Ovary (tissue), 9 donors: ENCODE measurements around the gene AMER2. TPM values are rescaled to one million over a fixed set of nuclear protein-coding genes. Genes with fewer than 3 reads are reported as not detected.

Source experiments
- DNase-seq, 5 donors: peaks; one replicate each; pipeline ENCODE4 v3.0.0-alpha.2; 2019 to 2020
- H3K27ac ChIP-seq, 2 donors: fragments of 200-600 bp; one replicate each; pipeline versions ENCODE4 v1.5.1 to v1.8.0; 2019 to 2022
- H3K27me3 ChIP-seq: fragments of 200-600 bp; one replicate; pipeline ENCODE4 v1.8.0; 2022
- H3K36me3 ChIP-seq: fragments of 200-600 bp; sonication (generic); one replicate; pipeline ENCODE4 v1.5.1; 2019
- H3K4me1 ChIP-seq: one replicate; pipeline ENCODE4 v1.8.1; 2013; ENCODE audit warnings: mild to moderate bottlenecking, moderate library complexity; ENCODE audit not compliant: insufficient read depth
- H3K4me3 ChIP-seq: fragments of 200-600 bp; sonication (generic); one replicate; pipeline ENCODE4 v1.5.1; 2017
- H3K9me3 ChIP-seq, 2 donors: fragments of 200-600 bp in 1 of 2; sonication (generic) in 1 of 2; one replicate each; pipeline versions ENCODE4 v1.5.1 to v1.8.1; 2013 to 2019; ENCODE audit warnings: mild to moderate bottlenecking in 1 of 2, moderate library complexity in 1 of 2
- CTCF ChIP-seq, 3 donors: fragments of 450-650 bp in 2 of 3; fragments of 200-600 bp in 1 of 3; IDR thresholded peaks; one replicate each; pipeline versions ENCODE4 v1.5.1 to v1.8.0; 2016 to 2022; ENCODE audit warnings: antibody characterized with exemption in 3 of 3, mild to moderate bottlenecking in 1 of 3
- EP300 ChIP-seq: sonication (generic); formaldehyde crosslinking; IDR thresholded peaks from one replicate; pipeline ENCODE4 v1.6.1; 2017; ENCODE audit warnings: antibody characterized with exemption
- POLR2A ChIP-seq: fragments of 450-650 bp; IDR thresholded peaks from one replicate; pipeline ENCODE4 v1.6.1; 2017; ENCODE audit warnings: antibody characterized with exemption, mild to moderate bottlenecking, moderate library complexity
- WGBS, 3 donors: extraction: QIAGEN DNeasy Blood & Tissue Kit in 1 of 3; methylation state at CpG; one replicate each; pipeline versions ENCODE4 v1.1.5 to v1.1.7; 2013 to 2017; 5-methylcytosine and 5-hydroxymethylcytosine counted together
- intact Hi-C, 4 donors: fragments of 100-400 bp; cut with DNase I; formaldehyde crosslinking; loops; one replicate each; pipeline versions ENCODE4 v1.11.0 to v1.15.1; 2022 to 2023
- polyA plus RNA-seq, 2 donors: library from polyadenylated mRNA; stranded (reverse); fragments of 200-250 nt in 1 of 2; fragments of 350-450 nt in 1 of 2; fragmentation: Illumina TruSeq in 1 of 2; extraction: RNeasy Lipid Tissue Mini Kit (QIAGEN cat#74804) in 1 of 2; gene quantifications; one replicate each; pipeline ENCODE4 v1.2.3, GENCODE V29; 2013 to 2014
- total RNA-seq, 7 donors: library from RNA; depleted of rRNA in 2 of 7; stranded (reverse); fragments of >200 nt in 2 of 7; fragmentation: NEBNext Ultra II Directional in 3 of 7; extraction: Animal tissue kit (Norgen Biotek cat#: 25700) in 3 of 7; gene quantifications; one replicate each; pipeline versions ENCODE4 v1.1.0 to v1.2.4, GENCODE V29; 2016 to 2023
- donor health status: DM: no; HTN: no; CAD: no; lungs with moderate emphysema.
- donor health status: DM: no; HTN: no; CAD: no.
- donor health status: Bipolar disorder and iron deficiency.
- donor health status: DM: yes; HTN: yes; CAD: no.
- donor health status: DM: no; HTN: no; CAD: no.
- donor health status: DM: yes; HTN: yes; CAD: no.

The AMER2 gene
- total and polyA plus RNA-seq, 9 donors, result under 0.01 to 0.05 (median 0.04) TPM; not detected in 5

DNA sequence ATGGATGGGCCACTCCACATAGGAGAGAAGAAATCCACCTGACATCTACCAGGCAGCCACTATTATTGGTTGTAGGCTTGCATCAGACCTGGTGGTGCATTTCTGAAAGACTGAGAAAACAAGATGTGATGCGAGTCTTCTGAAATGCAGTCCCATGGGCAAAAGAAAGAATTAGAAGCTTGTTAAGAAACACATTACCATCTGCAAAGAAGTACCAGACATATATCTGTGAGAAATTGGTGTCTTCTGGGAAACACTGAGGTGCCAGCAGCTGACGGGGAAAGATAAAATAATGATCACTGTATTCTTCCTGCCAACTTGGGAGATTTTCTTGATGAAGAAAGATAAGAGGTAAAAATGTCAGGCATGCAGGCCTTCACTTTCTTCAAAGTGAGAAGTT, 14.4 kb downstream of the AMER2 start:
- Histone ChIP-seq H3K36me3 (no peaks in the 10 kb centered on the region), H3K27ac (no peak overlapping the region), H3K4me1 (no peaks in the 10 kb centered on the region), H3K27me3 (no peaks in the 10 kb centered on the region), H3K4me3 (no peak overlapping the region), H3K9me3 (no peaks in the 10 kb centered on the region)
- WGBS, 3 donors, result 65 to 74% (median 69%) methylated on average over 2 of the region's 2 CpGs
- intact Hi-C loops, result no loop called here
- TF ChIP-seq POLR2A (no peak), EP300 (no peak), CTCF (IDR thresholded peaks at IDR 0.05) (no peak)
- DNase-seq, result no peak

DNA sequence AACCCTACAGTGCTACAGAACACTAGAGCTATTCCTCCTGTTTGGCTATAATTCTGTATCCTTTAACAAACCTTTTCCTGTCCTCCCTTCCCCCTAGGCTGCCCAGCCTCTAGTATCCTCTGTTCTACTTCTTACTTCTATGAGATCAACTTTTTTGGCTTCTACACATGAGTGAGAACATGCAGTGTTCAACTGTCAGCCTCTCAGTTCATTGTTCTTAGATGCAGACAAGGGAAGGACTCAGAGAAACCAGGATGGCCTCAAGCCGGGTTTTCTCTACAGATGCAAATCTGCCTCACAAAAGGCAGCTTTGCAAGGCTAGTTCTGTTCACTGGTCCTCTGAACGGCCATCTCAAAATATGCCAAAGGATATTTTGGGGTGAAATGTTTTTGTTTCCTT, 18.4 kb downstream of the AMER2 start:
- no peak overlapping the region for H3K27ac ChIP-seq
- H3K4me3 ChIP-seq, result no peak overlapping the region
- no peaks in the 10 kb centered on the region for H3K4me1 ChIP-seq
- no peaks in the 10 kb centered on the region for H3K9me3 ChIP-seq
- DNase-seq, result no peak
- TF ChIP-seq CTCF (IDR thresholded peaks at IDR 0.05), result no peak
- TF ChIP-seq EP300, result no peak
- WGBS, 3 donors, result 28 to 35% (median 32%) methylated on average over 2 of the region's 2 CpGs
- H3K36me3 ChIP-seq, result no peaks in the 10 kb centered on the region
- H3K27me3 ChIP-seq, result no peaks in the 10 kb centered on the region
- intact Hi-C loops, result no loop called here

DNA sequence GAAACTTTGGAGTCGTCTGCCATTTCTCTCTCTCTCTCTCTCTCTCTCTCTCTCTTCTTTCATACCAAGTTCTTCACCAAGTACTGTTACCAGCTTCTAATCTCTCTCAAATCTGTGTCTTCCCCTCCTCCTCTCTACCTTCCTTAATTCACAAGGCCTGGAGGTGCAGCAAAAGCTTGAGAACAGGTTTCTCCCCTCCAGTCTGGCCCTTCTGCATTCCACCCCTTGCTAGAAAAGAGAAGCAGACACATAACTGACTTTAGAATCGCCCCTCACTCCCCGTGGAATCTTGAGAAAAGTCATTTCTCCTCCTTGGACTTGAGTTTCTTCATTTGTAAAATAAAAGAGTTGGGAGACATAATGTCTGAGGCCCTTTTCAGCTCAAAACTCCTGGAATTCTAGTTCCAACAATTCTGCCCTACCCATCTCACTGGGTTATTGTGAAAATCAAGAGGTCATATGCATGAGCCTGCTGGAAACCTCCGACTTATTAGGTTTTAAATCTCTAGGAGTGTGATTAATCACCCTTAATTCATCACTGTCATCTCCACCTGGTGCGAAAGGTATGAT, 20.4 kb downstream of the AMER2 start:
- Histone ChIP-seq H3K4me1 (no peaks in the 10 kb centered on the region), H3K9me3 (no peaks in the 10 kb centered on the region), H3K36me3 (no peaks in the 10 kb centered on the region), H3K27me3 (no peaks in the 10 kb centered on the region), H3K27ac (no peak overlapping the region), H3K4me3 (no peak overlapping the region)
- DNase-seq, result no peak
- intact Hi-C loops, result no loop called here
- WGBS, 3 donors, result 53 to 58% (median 57%) methylated on average over 5 of the region's 5 CpGs
- TF ChIP-seq EP300 (no peak), POLR2A (no peak), CTCF (IDR thresholded peaks at IDR 0.05) (no peak)

- intact Hi-C loops, result no loop called here
- TF ChIP-seq CTCF (IDR thresholded peaks at IDR 0.05) (no peak), POLR2A (no peak), EP300 (no peak)
- no peak overlapping the region for H3K4me3 ChIP-seq
- H3K4me1 ChIP-seq, result no peaks in the 10 kb centered on the region
- no peak for DNase-seq
- no peaks in the 10 kb centered on the region for H3K27me3 ChIP-seq
- H3K9me3 ChIP-seq, result no peaks in the 10 kb centered on the region
- no peak overlapping the region for H3K27ac ChIP-seq
- 70 to 73% (median 73%) methylated on average over 5 of the region's 5 CpGs for WGBS, 3 donors
- H3K36me3 ChIP-seq, result no peaks in the 10 kb centered on the region
Measured at GRCh38 chr13:25149711-25150110, 22.4 kb downstream of the AMER2 start.
